ENCODE measurements around the gene ADAM15. TPM values are rescaled to one million over a fixed set of nuclear protein-coding genes. Genes with fewer than 3 reads are reported as not detected.
A peak's percentile ranks its signal among the peaks of the same experiment; 100 is the strongest.

The ADAM15 gene
- polyA plus RNA-seq, 1 donor = 69.3 TPM

GRCh38 chr1:155032886-155033285 is 18.2 kb upstream of the ADAM15 start:
- no peak for DNase-seq

GRCh38 chr1:155033524-155033923 is 17.6 kb upstream of the ADAM15 start, which contains the start of the genes DCST1 and DCST2:
DCST1 (plus strand) TSS chr1:155033824; CDS start chr1:155034037, 213 bp downstream.
DCST2 (minus strand) TSS chr1:155033781; CDS start chr1:155033701, 80 bp downstream.
- no peak for DNase-seq

GRCh38 chr1:155034318-155035208 is 16.6 kb upstream of the ADAM15 start:
- DNase-seq = no peak

GRCh38 chr1:155035936-155036335 is 15.2 kb upstream of the ADAM15 start:
- DNase-seq = no peak

- no peak for DNase-seq
These were observed 14.1 kb upstream of the ADAM15 start for GRCh38 chr1:155037043-155037442.

GRCh38 chr1:155037851-155038441 is 13.2 kb upstream of the ADAM15 start:
- no peak for DNase-seq

- DNase-seq = no peak
These were observed 12.4 kb upstream of the ADAM15 start for GRCh38 chr1:155038602-155039307.

- no peak for DNase-seq
These were observed 11.8 kb upstream of the ADAM15 start for GRCh38 chr1:155039308-155039669.

- no peak for DNase-seq
These were observed 10.6 kb upstream of the ADAM15 start for GRCh38 chr1:155040358-155041093.

GRCh38 chr1:155042789-155043188 is 8.3 kb upstream of the ADAM15 start:
- DNase-seq = no peak

GRCh38 chr1:155043301-155043702 is 7.8 kb upstream of the ADAM15 start:
- no peak for DNase-seq

- no peak for DNase-seq
These were observed 7.3 kb upstream of the ADAM15 start for GRCh38 chr1:155043793-155044192.

- no peak for DNase-seq
These were observed 6.8 kb upstream of the ADAM15 start for GRCh38 chr1:155044365-155044764.

GRCh38 chr1:155044812-155045657 is 6.1 kb upstream of the ADAM15 start:
- peak; percentile 52 for DNase-seq

GRCh38 chr1:155048449-155049334 is 2.4 kb upstream of the ADAM15 start:
- no peak for DNase-seq

- no peak for DNase-seq
These were observed 1.2 kb upstream of the ADAM15 start for GRCh38 chr1:155049651-155050559.

GRCh38 chr1:155051342-155051776 is 243 bp downstream of the ADAM15 start:
- DNase-seq = no peak

GRCh38 chr1:155051777-155052398 is 772 bp downstream of the ADAM15 start:
- peak; percentile 40 for DNase-seq

Measured in hindlimb muscle (tissue), 1 donor.